OCI-LY3 (cell line): ENCODE results near the gene CTBP2.

ENCODE experiments used
- EZH2phosphoT487 ChIP-seq: fragments of 200-600 bp; shearing (Covaris generic); IDR thresholded peaks from 2 replicates; pipeline ENCODE4 v1.6.1; 2018; ENCODE audit warnings: antibody characterized with exemption, mixed run types, low read depth
- TF ChIP-seq, protein P1 (sequence below): fragments of 200-600, 300-600 bp; sonication (generic); IDR thresholded peaks from 2 replicates; pipeline ENCODE4 v1.5.1; 2014; ENCODE audit warnings: antibody characterized with exemption, low read length, low read depth

DNA sequence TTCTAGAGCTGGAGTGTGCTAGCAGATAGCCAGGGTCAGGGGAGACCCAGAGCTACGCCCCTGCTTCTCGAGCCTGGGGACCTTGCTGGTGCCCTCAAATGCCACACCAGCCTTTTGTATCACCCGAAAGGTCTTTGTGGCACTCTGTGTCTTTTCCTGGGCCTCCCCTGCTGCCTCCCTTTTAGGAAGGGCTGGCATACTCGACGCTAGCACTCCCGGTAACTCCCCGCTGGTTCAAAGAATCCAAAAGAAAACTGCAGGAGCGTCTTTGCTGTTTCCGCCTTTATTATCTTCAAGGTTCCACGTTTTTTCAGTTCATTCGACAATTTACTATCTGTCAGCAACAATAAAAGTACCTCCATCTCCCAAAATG is 36.3 kb downstream of the CTBP2 start:
- TF ChIP-seq, protein P1, sequence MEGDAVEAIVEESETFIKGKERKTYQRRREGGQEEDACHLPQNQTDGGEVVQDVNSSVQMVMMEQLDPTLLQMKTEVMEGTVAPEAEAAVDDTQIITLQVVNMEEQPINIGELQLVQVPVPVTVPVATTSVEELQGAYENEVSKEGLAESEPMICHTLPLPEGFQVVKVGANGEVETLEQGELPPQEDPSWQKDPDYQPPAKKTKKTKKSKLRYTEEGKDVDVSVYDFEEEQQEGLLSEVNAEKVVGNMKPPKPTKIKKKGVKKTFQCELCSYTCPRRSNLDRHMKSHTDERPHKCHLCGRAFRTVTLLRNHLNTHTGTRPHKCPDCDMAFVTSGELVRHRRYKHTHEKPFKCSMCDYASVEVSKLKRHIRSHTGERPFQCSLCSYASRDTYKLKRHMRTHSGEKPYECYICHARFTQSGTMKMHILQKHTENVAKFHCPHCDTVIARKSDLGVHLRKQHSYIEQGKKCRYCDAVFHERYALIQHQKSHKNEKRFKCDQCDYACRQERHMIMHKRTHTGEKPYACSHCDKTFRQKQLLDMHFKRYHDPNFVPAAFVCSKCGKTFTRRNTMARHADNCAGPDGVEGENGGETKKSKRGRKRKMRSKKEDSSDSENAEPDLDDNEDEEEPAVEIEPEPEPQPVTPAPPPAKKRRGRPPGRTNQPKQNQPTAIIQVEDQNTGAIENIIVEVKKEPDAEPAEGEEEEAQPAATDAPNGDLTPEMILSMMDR, result no peak
- TF ChIP-seq EZH2phosphoT487, result no peak
